Erythroblast (primary cell): ENCODE results near the gene TBC1D20.

ENCODE experiments used
- GATA1 ChIP-seq: IDR thresholded peaks from 2 replicates; pipeline ENCODE4 v1.6.1; 2011; ENCODE audit warnings: low read depth, mild to moderate bottlenecking, control low read depth, low read length, moderate library complexity
- POLR2A ChIP-seq: IDR thresholded peaks from 2 replicates; pipeline ENCODE4 v1.6.1; 2011; ENCODE audit warnings: mild to moderate bottlenecking, low read length

- TF ChIP-seq POLR2A (no peak), GATA1 (no peak)
Measured at GRCh38 chr20:475463-476357, 13.4 kb upstream of the TBC1D20 start.
